Skin epidermis (tissue), 12 donors: ENCODE data around the gene DENND2D.
A peak's percentile ranks its signal among the peaks of the same experiment; 100 is the strongest.
"Not testable (repeated sequence)": the region's sequence is repeated elsewhere in the genome, so short reads cannot be mapped to it uniquely, and the experiment has no call there.

Source experiments
- H3K27ac ChIP-seq, 21 experiments: fragments of 200-600 bp; sonication (generic) in 11 of 21; one replicate each; pipeline ENCODE4 v1.5.0; 2020; ENCODE audit warnings: mild to moderate bottlenecking in 3 of 21, inconsistent platforms in 2 of 21, moderate library complexity in 2 of 21
- H3K4me3 ChIP-seq, 7 experiments: fragments of 200-600 bp; sonication (generic) in 2 of 7; one replicate each; pipeline ENCODE4 v1.5.0; 2020; ENCODE audit warnings: inconsistent platforms in 2 of 7, mild to moderate bottlenecking in 2 of 7, moderate library complexity in 1 of 7

Gene DENND2D

DNA sequence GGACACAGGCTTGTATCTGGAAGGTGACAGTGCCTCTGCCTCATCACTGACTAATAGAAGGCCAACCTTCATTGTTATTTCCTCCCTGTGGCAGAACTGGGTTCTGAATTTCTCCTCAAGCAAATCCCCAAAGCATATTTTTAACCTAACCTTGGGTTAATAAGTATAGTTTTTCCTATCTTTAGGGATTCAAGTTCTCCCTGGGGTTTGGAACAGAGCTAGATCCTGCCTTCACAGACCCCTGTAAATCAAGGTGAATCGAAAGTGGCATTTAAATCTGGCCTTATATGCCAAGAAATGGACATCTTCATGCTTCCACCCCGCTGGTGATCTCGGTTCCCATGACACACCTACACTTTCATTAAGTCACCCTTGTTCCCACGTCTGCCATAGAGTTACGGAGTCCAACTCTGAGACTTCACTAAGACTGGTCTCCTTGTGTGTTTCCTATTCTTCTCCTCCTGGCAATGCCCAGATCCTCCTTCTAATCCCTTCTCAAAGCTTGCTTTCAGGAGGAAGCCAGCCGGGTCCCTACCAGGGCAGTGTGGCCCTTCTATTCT is 22.8 kb upstream of the DENND2D start:
- Histone ChIP-seq H3K4me3 (no peak overlapping the region), H3K27ac (peak overlapping the region in 10 of 21 experiments; percentile 18 to 87 (median 72))

DNA sequence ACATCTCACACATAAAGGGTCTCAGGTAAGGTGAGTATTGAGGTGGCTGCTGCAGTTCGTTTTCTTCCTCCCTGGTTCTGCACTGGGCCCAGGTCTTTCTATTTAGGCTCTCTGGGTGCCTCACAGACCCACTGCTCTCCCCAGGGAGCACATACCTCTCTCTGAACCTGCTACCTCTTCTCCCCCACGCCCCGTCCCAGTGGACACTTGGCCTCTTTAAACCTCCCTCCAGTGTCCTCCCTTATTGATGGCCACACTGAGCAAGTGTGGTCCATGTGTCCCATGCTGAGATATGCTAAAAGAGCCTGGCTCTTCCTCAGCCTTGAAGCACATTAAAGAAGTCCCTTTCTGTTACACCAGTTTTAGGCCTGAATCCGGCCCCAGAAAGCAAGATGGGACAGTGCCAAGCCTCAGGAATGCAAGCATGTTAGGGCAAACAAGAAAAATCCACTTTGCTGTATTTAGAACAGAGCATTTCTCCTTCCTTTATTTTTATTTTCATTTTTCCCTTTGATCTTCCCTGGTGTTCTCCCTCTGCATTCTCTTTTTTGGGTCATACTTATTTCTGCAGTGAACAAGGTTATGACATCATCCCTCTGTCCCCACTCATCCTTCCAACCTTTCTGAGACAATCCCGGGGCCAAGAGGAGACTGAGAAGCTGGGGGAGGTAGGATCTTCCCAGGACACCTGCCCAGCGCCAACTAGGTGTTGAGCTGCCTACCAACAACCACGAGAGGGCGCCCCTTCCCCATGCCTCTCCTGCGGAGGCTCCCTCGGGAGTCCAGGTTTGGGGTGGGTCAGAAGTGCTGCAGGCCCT is 22.1 kb upstream of the DENND2D start:
- H3K4me3 ChIP-seq = no peak overlapping the region
- peak overlapping the region in 17 of 21 experiments; percentile 5 to 87 (median 51) for H3K27ac ChIP-seq

DNA sequence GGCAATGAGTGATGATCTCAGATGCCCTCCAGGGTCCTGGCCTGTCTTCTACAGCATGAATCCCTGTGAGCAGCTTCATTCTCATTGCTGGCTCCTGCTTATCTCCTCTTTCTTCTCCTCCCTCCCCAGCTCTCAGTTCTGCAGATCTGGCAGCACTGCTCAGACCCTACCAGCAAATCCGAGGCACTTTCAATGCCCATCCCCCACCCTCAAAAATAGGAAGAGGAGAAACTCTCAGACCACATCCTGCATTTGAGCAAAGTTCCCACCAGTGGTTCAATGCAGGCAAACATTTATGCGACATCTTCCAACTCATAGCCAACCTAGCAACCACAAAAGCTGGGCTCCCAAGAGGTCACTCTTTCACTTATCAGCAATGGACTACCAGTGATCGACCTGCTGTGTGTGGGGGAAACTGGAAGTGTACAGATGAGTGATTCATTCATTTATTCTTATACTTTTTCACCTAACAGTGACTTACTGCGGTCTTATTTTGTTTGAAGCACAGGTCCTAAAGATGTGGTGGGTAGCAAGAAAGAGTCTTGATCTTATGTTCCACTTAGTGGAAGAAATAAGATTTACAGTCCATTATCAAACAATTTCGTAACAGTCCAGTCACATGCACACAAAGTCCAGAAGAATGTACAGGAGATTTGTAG is 21.3 kb upstream of the DENND2D start:
- H3K27ac ChIP-seq = peak overlapping the region in 15 of 21 experiments; percentile 5 to 87 (median 52)
- no peak overlapping the region for H3K4me3 ChIP-seq

DNA sequence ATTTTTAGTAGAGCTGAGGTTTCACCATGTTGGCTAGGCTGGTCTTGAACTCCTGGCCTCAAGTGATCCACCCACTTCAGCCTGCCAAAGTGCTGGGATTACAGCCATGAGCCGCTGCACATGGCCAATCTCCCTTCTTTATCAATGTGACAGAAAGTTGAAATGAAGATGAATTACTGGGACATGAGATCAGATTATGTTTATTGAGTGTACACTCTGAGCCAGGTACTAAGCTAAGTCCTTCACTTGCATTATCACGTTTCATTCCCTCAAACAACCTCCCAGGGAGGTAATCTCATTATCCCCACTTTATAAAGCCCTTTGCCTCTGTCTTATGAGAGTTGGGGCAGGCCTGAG is 20.8 kb upstream of the DENND2D start:
- H3K27ac ChIP-seq = peak overlapping the region in 13 of 21 experiments; percentile 5 to 87 (median 51)
- no peak overlapping the region for H3K4me3 ChIP-seq

DNA sequence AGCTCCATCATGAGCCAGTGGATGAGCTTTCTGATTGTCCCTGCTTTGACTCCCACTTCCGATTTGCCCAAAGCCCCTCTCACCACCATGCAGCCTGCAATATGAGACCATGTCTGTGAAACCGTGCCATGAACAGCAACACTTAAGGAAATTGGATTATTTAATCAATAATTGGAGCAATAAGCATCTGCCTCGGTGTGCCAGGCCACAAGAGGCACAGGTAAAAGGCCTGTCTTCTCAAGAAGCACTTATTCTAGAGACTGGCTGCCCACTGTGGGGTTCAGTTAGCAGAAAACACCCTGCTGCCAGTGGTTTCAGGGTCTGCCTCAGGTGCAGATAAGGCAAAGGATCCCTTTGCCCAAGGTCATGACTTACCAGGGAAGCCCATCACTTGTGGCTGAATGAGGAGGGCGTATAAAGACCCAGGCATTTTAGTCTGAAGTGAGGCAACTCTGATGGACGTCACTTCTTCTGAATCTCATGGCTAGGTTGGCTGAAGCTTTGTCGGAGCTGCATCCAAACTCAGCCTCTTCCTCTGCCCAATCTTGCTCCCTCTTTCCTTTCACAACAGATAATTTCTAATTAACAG is 19.9 kb upstream of the DENND2D start:
- Histone ChIP-seq H3K27ac (peak overlapping the region in 10 of 21 experiments; percentile 11 to 87 (median 72)), H3K4me3 (no peak overlapping the region)

DNA sequence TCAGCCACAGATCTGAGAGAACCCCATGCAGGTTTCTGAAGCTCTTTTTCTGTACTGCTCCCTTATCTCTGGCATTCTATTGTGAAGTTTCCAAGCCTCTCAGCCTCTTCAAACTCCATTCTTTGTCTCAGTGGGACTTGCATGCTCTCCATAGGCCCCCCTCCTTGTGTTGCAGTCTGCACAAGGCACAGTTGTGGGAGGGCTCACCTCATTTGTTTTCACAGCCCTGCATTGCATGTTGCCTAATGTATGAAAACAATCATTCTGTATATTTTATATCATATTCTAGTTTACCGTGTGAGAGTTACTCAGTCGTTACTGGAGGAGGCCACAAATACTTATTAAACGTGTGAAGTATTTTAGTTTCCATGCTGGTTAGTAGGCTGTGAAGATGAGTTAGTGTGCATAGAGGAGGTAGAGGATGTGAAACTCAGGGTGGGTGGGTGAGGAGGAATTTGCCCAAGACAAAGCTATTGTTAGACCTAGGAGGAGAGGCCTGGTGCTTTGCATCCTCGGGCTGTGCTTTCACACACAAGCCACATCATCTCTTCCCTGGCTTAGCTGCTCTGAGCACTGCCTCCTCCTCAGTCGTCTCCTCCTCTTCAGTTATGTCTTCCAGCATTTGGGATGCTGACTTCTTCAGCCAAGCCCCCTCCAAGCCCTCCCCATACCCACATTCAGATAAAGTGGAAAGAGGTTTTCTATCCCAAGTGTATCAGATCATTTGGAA is 19.3 kb upstream of the DENND2D start:
- H3K27ac ChIP-seq = peak overlapping the region in 11 of 21 experiments; percentile 18 to 87 (median 71)
- H3K4me3 ChIP-seq = no peak overlapping the region

DNA sequence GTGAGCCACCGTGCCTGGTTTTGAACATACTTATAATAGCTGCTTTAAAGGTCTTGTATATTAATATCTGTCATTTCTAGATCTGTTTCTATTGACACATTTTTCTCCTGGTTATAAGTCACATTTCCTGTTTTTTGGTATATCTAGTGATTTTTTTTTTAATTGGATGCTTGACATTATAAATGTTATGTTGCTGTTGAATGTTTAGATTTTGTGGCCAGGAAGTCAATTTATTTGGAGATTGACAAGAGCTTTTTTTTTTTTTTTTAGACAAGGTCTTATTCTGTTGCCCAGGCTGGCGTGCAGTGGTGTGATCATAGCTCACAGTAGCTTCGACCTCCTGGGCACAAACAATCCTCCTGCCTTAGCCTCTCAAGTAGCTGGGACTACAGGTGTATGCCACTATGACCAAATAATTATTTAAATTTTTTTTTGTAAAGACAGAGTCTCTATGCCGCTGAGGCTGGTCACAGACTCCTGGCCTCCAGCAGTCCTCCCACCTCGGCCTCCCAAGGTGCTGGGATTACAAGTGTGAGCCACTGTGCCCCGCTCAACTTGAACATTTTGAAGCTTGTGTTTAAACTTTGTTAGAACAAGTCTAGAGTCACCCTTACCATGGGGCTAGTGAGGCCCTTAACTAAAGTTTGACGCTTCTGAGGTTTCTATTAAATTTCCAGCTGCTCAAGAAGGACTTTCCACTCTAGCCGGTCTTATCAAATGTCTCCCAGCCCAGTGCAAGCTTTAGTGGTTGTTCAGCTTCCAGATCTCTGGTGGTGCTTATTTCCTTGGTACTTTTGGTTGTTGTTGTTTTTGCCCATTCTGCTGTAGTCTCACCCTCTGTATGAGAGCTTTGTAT is 18.5 kb upstream of the DENND2D start:
- Histone ChIP-seq H3K4me3 (no peak overlapping the region), H3K27ac (peak overlapping the region in 9 of 21 experiments; percentile 18 to 87 (median 72))

DNA sequence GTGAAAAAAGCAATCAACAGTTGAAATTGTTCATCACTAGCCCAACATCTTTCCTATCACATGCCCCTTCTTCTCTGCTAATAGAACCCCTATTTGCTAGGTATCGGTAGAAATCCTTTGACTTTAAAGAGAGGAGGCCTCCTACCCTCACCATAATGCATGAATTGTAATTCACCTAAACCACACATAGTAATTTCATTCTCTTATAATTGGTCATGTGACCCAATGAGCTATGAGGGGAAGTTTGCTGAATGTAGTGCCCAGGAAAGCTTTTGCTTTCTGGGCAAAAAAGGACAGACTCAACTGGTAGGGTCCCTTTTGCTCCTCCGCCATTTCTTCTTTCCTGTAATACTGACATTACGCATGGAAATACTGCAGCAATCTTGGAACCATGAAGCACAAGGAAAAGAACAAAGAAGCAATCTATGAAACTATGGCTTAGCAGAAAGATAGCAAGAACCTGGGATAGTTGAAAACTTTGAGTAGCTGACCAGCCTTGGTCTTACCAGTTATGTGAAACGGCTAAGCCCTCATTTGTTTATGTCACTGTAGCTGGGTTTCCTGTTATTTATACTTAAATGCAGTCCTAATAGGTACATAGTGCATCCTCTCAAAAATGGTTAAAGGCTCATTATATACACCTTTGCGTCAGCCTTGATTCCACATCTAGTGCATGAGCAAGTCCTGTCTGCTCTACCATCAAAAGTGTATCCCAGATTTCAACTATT is 16.9 kb upstream of the DENND2D start:
- Histone ChIP-seq H3K4me3 (no peak overlapping the region), H3K27ac (peak overlapping the region in 8 of 21 experiments; percentile 8 to 87 (median 72))

DNA sequence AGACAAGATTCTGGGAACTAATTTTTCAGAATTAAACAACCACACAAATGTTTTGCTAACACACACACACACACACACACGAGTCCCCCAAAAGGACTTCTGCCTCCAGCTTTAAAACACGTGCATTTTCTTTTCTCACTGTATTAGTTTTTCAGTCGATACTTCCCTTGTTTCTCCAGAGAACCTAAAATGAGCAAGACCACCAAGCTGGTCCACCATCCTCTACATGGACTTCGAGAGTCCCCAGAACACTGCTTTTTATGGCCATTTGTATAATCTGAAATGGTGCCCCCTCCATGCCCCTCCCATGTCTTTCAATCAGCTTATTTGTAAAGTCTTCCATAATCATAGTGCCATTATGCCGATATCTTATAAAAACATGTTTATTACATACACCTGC is 16.3 kb upstream of the DENND2D start:
- H3K4me3 ChIP-seq = no peak overlapping the region
- H3K27ac ChIP-seq = peak overlapping the region in 11 of 21 experiments; percentile 8 to 87 (median 69)

DNA sequence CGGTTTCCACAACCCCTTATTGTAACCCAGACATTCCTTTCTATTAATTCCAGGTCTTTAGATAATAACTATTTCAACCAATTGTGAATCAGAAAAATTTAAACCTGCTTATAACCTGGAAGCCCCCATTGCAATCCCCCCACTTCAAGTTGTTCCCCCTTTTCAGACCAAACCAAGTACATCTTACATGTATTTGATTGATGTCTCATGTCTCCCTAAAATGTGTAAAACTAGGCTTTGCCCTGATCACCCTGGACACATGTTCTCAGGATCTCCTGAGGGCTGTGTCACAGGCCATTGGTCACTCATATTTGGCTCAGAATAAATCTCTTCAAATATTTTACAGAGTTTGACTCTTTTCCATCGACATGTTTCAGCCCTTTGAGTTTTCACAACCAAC is 14.8 kb upstream of the DENND2D start:
- H3K27ac ChIP-seq = peak overlapping the region in 12 of 21 experiments; percentile 1 to 87 (median 68)
- H3K4me3 ChIP-seq = not testable (repeated sequence)

DNA sequence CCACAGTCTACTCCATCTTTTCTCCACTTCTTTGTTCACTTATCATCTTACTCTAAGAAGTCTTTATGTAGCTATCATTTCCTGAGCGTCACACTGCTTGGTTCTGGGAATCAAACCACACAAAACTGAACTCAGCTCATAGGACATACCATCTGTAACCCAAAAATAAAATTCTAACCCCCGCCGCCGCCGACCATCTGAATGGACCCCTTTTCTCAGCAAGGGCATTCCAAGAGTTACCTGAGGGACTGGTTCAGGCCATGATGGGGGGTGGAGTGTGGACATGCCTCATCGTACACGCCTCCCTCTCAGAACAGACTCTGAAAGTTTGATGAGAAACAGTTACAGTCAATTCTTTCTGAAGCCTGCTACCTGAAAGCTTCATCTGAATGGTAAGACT is 14.4 kb upstream of the DENND2D start:
- Histone ChIP-seq H3K4me3 (no peak overlapping the region), H3K27ac (peak overlapping the region in 11 of 21 experiments; percentile 1 to 87 (median 68))

DNA sequence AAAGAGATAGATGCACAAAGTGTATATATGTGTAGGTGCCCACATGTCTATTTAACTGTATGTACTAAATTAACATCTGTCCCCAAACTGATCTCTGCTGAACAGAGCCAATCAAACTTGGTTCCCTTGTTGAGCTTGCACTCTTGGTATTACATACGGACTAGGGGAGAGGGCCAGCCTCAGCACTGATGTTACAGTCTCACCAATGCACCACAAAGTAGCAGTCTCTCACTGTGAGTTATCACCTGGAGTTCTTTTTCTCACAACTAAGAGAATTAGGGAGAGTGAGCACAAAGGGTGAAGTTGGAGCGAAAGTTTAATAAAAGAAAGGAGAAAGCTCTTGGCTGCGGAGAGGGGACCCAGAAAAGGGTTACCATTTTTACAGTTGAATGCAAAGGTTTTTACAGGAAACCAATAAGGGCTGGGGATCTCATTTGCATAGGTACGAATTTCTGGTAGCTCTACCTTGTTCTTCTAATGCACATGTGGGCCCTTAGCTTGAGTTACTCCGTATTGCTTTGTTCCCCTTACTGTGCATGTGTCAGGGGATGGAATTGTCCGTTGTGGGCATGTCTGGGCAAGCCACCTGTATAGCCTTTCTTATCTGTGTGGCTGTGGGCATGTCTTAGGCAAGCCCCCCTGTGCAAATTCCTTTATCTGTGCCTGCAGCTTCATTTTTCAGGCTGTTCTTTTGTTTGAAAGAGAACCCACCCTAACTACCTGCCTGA is 13.8 kb upstream of the DENND2D start:
- peak overlapping the region in 7 of 21 experiments; percentile 7 to 87 (median 83) for H3K27ac ChIP-seq
- H3K4me3 ChIP-seq = no peak overlapping the region

DNA sequence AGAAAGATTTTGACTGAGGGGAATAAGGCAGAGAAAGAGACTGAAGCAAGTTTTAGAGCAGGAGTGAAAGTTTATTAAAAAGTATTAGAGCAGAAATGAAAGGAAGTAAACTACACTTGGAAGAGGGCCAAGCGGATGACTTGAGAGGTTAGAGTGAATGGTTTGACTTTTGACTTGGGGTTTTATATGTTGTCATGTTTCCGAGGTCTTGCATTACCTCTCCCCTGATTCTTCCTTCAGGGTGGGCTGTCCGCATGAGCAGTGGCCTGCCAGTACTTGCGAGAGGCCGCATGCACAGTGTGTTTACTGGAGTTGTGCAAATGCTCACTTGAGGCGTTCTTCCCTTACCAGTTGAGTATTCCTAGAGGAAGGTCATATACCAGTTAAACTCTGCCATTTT is 13.0 kb upstream of the DENND2D start:
- H3K4me3 ChIP-seq = no peak overlapping the region
- H3K27ac ChIP-seq = peak overlapping the region in 2 of 21 experiments; percentile 84 to 85

DNA sequence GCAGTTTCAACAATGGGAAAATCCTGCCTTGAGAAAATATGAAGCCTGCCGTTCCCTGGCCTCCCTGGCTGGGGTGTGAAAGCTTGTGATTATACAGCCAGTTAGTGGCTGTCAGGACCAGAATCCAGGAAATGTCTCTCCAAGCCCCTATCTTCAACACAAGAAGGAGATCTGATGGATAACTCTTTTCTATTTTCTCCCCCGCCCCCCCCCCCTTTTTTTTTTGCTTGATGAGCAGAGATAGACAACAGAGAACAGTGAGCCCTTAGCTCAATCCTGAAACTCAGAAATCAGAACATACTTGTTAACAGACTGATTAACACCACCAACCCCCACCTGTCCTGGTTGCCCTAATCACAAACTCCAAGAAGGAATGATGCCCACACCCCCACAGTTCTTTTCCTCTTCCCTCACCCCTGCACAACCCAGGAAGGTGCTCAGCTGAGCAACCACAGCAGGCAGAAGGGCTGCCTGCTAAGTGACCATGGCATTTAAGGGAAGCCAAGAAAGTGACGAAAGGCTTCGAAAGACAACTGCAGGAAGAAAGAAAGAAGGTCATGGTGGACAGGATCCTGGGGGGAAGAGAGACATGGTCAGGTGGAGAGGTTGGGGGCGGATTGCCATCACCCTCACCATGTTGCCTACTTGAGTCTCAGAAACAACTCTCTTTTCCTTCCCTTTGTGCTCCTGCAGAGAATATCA is 12.3 kb upstream of the DENND2D start:
- Histone ChIP-seq H3K27ac (peak overlapping the region in 2 of 21 experiments; percentile 22 to 85), H3K4me3 (no peak overlapping the region)

DNA sequence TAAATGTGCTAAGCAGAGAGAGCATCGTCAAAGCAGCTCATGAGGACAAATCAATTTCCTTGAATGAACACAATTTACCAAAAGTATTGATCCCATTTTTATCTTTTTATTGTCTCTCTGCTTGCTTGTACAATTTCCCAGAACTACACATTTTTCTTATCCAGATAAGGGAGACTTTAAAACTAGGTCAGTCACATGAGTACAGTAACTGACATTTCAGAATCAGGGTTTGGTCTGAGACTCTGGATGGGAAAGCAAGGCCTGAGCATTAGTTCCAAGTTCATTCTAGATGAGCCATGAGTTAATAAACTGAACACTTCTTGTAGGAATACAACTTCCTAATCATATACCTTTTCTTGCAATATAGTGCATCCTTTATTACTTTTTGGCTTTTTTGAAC is 11.5 kb upstream of the DENND2D start:
- no peak overlapping the region for H3K27ac ChIP-seq

DNA sequence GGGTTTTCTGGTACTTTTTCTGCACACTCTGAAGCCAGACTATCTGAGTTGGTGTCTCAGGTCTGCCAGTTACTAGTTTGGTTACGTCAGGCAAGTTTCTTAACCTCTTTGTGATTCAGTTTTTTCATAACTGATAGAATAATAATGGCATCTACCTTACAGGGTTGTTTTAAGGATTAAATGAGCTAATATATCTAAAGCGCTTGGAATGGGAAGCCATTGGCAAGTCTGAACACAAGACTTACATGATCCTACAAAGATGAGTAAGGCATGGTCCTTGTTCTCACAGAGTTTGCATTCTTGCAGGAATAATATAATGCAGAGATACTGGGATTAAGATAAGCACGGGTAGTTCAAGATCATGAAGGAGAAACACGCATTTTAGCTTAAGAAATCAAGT is 9.2 kb upstream of the DENND2D start:
- no peak overlapping the region for H3K4me3 ChIP-seq
- H3K27ac ChIP-seq = no peak overlapping the region

More for the DNA sequence above, 11.5 kb upstream of the DENND2D start:
- H3K4me3 ChIP-seq = no peak overlapping the region

DNA sequence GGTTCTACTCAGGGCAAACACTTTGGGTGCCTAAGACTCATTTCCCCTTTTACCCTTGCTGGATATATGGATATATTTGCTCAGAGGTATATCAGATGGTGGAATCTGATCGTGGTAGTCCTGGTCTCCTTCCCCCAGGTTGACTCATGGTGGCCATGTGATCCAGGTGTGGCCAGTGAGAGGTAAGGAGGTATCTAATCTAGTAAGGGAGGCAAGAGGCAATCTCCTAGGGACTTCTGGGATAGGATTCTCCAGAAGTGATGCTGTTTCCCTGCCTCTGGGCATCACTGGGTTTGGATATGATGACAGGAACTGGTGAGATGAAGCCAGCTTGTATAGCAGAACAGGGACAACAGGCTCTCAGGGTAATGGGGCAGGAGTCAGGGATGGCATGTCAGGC is 8.5 kb upstream of the DENND2D start:
- H3K27ac ChIP-seq = no peak overlapping the region

More for the DNA sequence above, 8.5 kb upstream of the DENND2D start:
- no peak overlapping the region for H3K4me3 ChIP-seq
